Measurements from ENCODE around the gene APBA2.
A peak's percentile ranks its signal among the peaks of the same experiment; 100 is the strongest.

The APBA2 gene

DNA sequence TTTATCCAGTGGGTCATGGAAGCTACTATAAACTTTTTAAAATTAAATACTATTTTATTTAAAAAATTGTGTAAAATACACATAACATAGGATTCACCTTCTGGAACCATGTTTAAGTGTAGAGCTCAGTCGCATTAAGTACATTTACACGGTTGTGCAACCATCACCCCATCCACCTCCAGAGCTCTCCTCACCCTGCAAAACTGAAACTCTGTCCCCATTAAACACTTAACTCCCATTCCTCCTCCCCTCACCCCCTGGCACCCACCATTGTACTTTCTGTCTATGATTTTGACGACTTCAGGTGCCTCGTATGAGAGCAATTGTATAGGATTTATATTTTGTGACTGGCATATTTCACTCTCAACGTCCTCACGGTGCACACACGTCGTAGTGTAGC, 70.7 kb downstream of the APBA2 start:
- Histone ChIP-seq H3K36me3 (ENCODE audit: insufficient read depth, low read length) (peaks cover 10% of the 10 kb centered on the region; the same call in 1 of the 2 replicates), H3K4me3 (ENCODE audit: low read length, poor library complexity, severe bottlenecking) (peak overlapping the region; percentile 97), H3K9me2 (replicated peaks; ENCODE audit: low read depth, low read length) (no peaks in the 10 kb centered on the region), H3F3A (ENCODE audit: low read depth) (peaks cover 30% of the 10 kb centered on the region), H3K27me3 (ENCODE audit: insufficient read depth, low read length, poor library complexity, severe bottlenecking) (no peaks in the 10 kb centered on the region), H3K4me2 (ENCODE audit: low read depth, low read length, poor library complexity, severe bottlenecking) (peak overlapping the region; percentile 94), H3K79me2 (ENCODE audit: insufficient read depth, low read length) (peaks cover 80% of the 10 kb centered on the region), H3K4me1 (ENCODE audit: insufficient read depth, low read length, poor library complexity, severe bottlenecking) (peaks cover 71% of the 10 kb centered on the region), H3K9me3 (ENCODE audit: insufficient read depth, low read depth, low read length) (no peaks in the 10 kb centered on the region), H2AFZ (ENCODE audit: low read length) (no peak overlapping the region), H3K9ac (ENCODE audit: low read depth, low read length, poor library complexity, severe bottlenecking) (peak overlapping the region; percentile 100), H4K20me1 (ENCODE audit: insufficient read depth, low read length, poor library complexity, severe bottlenecking) (no peaks in the 10 kb centered on the region)
- TF ChIP-seq EZH2phosphoT487 (IDR thresholded peaks at IDR 0.05; ENCODE audit: borderline replicate concordance) (no peak), CTCF (conservative IDR thresholded peaks at IDR 0.05; ENCODE audit: low read length) (no peak)

- Histone ChIP-seq H3F3A (ENCODE audit: low read depth) (peaks cover 30% of the 10 kb centered on the region), H4K20me1 (ENCODE audit: insufficient read depth, low read length, poor library complexity, severe bottlenecking) (no peaks in the 10 kb centered on the region), H3K27me3 (ENCODE audit: insufficient read depth, low read length, poor library complexity, severe bottlenecking) (no peaks in the 10 kb centered on the region), H3K79me2 (ENCODE audit: insufficient read depth, low read length) (peaks cover 76% of the 10 kb centered on the region), H3K4me3 (ENCODE audit: low read length, poor library complexity, severe bottlenecking) (peak overlapping the region; percentile 9), H3K9me2 (replicated peaks; ENCODE audit: low read depth, low read length) (no peaks in the 10 kb centered on the region), H2AFZ (ENCODE audit: low read length) (no peak overlapping the region), H3K9me3 (ENCODE audit: insufficient read depth, low read depth, low read length) (no peaks in the 10 kb centered on the region), H3K9ac (ENCODE audit: low read depth, low read length, poor library complexity, severe bottlenecking) (peak overlapping the region; percentile 100), H3K4me2 (ENCODE audit: low read depth, low read length, poor library complexity, severe bottlenecking) (peak overlapping the region; percentile 94), H3K4me1 (ENCODE audit: insufficient read depth, low read length, poor library complexity, severe bottlenecking) (peaks cover 63% of the 10 kb centered on the region), H3K36me3 (ENCODE audit: insufficient read depth, low read length) (peaks cover 15% of the 10 kb centered on the region; the same call in 1 of the 2 replicates)
- TF ChIP-seq EZH2phosphoT487 (IDR thresholded peaks at IDR 0.05; ENCODE audit: borderline replicate concordance) (no peak), CTCF (conservative IDR thresholded peaks at IDR 0.05; ENCODE audit: low read length) (no peak)
These were observed 72.1 kb downstream of the APBA2 start for GRCh38 chr15:28957606-28958498.

DNA sequence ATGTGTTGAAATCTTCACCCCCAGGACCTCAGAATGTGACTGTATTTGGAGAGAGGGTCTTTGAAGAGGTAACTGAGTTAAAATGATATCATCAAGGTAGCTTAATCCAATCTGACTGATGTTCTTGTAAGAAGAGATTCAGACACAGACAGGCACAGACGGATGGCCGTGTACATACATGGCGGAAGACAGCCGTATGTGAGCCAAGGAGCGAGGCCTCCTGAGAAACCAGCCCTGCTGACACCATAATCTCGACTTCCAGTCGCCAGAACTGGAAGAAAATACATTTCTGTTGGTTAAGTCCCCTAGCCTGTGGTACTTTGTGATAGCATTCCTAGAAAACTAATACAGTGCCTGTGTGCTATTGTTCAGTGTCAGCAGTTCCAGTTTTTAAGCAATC, 73.6 kb downstream of the APBA2 start:
- Histone ChIP-seq H4K20me1 (ENCODE audit: insufficient read depth, low read length, poor library complexity, severe bottlenecking) (no peaks in the 10 kb centered on the region), H3K9ac (ENCODE audit: low read depth, low read length, poor library complexity, severe bottlenecking) (no peak overlapping the region), H3K9me3 (ENCODE audit: insufficient read depth, low read depth, low read length) (no peaks in the 10 kb centered on the region), H3K27me3 (ENCODE audit: insufficient read depth, low read length, poor library complexity, severe bottlenecking) (no peaks in the 10 kb centered on the region), H3K36me3 (ENCODE audit: insufficient read depth, low read length) (peaks cover 18% of the 10 kb centered on the region; the same call in 1 of the 2 replicates), H3F3A (ENCODE audit: low read depth) (peaks cover 16% of the 10 kb centered on the region), H3K79me2 (ENCODE audit: insufficient read depth, low read length) (peaks cover 76% of the 10 kb centered on the region), H3K4me1 (ENCODE audit: insufficient read depth, low read length, poor library complexity, severe bottlenecking) (peaks cover 60% of the 10 kb centered on the region), H2AFZ (ENCODE audit: low read length) (no peak overlapping the region), H3K9me2 (replicated peaks; ENCODE audit: low read depth, low read length) (no peaks in the 10 kb centered on the region), H3K4me3 (ENCODE audit: low read length, poor library complexity, severe bottlenecking) (no peak overlapping the region), H3K4me2 (ENCODE audit: low read depth, low read length, poor library complexity, severe bottlenecking) (no peak overlapping the region)
- TF ChIP-seq EZH2phosphoT487 (IDR thresholded peaks at IDR 0.05; ENCODE audit: borderline replicate concordance) (no peak), CTCF (conservative IDR thresholded peaks at IDR 0.05; ENCODE audit: low read length) (no peak)
